Epithelial cell of esophagus (primary cell): ENCODE data around the gene RAB3B.
A peak's percentile ranks its signal among the peaks of the same experiment; 100 is the strongest.

Source experiments
- DNase-seq: peaks from one replicate; pipeline ENCODE4 v3.0.0; 2010; ENCODE audit warnings: low read depth
- H3K4me3 ChIP-seq: 2 replicates; pipeline ENCODE4 v1.5.1; 2011; ENCODE audit warnings: mild to moderate bottlenecking, low read length, control low read depth
- CTCF ChIP-seq: IDR thresholded peaks from 2 replicates; pipeline ENCODE4 v1.5.1; 2011; ENCODE audit warnings: low read depth, mild to moderate bottlenecking, low read length, control low read depth, inconsistent platforms; ENCODE audit not compliant: insufficient read depth; ENCODE audit errors: missing control alignments

The RAB3B gene

GRCh38 chr1:51961231-51961630, 29.3 kb downstream of the RAB3B start:
- no peak for TF ChIP-seq CTCF
- DNase-seq: no peak
- no peak overlapping the region for H3K4me3 ChIP-seq

DNA sequence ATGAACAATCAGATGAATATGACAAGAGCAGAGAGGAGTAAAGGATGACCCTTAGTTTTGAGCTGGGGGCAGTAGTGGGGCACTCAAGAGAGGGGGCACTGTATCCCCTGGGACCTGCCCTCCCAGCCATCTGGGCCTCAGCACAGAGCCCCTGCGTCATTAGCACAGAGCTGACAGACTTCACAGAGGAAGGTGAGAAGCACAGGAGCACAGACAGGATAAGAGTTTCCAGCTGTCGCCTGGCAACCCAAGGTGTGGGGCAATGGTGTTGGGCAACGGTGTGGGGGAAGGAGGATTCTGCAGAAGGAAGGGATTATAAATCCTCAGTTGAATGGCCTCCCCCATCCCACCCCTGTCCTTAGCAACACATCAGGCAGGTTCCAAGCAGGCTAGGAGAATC, 30.2 kb downstream of the RAB3B start:
- no peak for TF ChIP-seq CTCF
- DNase-seq: peak; percentile 65
- no peak overlapping the region for H3K4me3 ChIP-seq

DNA sequence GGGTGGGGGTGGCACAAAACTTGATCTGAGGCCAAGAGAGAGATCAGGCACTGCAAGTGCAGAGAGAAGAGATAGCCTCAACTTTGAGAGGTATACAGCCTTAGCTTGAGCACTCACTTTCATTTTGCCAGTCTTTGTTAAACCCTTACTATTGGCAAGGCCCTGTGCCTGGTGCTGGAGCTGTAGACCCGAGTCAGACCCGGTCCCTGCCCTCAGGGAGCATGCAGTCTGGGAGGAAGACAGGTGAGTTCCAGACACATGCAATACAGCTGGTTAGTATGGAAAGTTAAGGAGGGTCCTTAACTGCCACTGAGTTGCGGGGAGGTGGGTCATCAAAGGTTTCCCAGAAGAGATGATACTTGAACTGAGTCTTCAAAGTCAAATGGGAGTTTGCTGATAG, 31.7 kb downstream of the RAB3B start:
- H3K4me3 ChIP-seq: no peak overlapping the region
- no peak for DNase-seq
- no peak for TF ChIP-seq CTCF

DNA sequence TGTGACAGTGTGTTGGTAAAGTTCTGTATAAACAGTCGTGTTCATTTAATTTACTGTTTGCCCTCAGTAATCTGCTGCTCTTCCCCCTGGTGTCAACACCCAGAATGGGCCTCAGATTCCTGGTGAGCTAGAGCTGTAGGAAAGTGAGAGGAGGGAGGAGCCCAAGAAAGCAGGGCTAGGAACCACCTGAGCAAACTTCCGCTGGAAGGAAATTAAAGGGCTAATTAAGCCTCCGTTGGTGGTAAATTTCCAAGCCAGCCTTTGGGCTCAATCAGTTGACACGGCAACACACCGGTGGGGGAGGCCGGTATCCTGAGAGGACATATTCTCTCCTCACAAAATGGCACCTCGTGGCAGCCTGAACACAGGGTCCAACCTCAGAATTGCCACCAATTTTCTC, 32.9 kb downstream of the RAB3B start:
- no peak for TF ChIP-seq CTCF
- H3K4me3 ChIP-seq: no peak overlapping the region
- no peak for DNase-seq

DNA sequence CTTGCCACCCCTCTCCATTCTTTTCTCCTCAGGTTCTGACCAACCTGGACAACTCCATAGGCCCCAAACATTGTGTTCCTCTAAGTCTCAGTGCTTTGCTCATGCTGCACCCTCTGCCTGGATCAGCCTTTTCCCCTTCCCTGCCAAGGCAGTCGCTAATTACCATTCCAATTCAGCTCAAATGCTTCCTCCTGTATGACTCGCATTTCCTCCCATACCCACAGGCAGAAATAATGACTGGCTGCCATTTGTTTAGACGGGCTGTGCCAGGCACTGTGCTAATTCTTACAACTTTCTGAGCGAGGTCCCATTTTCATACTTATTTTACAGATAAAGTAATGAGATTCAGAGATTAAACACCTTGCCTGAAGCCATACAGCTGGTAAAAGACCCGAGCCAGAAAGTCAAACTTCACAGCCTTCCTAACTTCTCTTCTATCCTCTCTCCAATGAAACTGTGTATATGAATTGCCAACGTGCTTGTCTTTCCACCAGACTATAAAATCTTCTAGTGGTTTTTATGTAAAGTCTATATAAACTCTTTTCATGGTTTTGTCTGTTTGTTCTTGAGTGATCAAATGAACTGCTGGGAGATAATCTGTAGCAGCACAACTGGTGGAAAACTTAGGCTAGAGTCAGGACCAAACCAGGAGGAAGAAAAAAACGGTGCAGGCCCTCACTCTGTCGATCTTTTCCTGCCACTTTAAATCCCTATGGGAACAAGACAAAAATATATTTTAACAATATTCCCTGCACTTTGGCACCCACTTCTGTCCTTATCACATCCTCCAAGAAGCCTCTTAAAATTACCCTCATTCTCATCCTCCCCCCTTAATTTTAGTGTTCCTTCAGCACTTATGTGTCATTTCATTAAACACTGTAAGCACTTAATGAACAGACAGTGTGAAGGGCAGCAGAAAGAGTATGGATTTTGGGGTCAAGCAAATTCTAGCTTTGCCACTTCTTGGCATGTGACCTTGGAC, 33.7 kb downstream of the RAB3B start:
- DNase-seq: peak; percentile 51
- no peak for TF ChIP-seq CTCF
- H3K4me3 ChIP-seq: no peak overlapping the region

- DNase-seq: no peak
- H3K4me3 ChIP-seq: no peak overlapping the region
- no peak for TF ChIP-seq CTCF
Measured at GRCh38 chr1:51955797-51956527, 34.5 kb downstream of the RAB3B start.
